Activated CD4-positive, CD25-positive, alpha-beta regulatory T cell (primary cell): ENCODE results near the gene RCBTB1.

Source experiments
- DNase-seq, 4 experiments: peaks; one replicate each; lab custom pipeline; 2025; lab: John Stamatoyannopoulos, UW

RCBTB1 gene

DNA sequence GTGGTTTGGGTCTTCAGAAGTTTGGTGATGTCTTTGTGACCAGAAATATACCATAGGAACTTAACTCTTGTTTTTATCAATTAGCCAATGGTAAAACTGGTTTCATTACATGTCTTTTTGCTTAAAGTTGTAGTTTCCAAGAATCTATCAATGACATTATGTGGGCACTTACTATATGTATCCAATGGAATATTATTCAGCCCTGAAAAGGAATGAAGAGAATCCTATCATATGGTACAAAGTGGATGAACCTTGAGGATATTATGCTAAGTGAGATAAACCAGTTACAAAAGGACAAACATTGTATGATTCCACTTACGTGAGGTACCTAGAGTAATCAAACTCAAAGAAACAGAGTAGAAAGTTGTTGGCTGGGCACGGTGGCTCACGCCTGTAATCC is 26.4 kb downstream of the RCBTB1 start:
- no peak for DNase-seq

DNA sequence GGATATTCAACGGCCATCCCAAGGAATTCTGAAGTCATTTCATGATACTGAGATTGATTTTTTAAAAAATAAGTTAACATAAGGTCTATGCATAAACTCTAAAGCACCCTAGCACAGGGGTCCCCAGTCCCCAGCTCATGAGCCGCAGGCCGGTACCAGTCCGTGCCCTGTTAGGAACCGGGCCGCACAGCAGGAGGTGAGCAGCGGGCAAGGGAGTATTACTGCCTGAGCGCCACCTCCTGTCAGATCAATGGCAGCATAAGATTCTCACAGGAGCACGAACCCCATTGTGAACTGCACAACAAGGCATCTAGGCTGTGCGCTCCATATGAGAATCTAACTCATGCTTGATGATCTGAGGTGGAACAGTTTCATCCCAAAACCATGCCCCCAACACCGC is 31.0 kb downstream of the RCBTB1 start:
- no peak for DNase-seq

DNA sequence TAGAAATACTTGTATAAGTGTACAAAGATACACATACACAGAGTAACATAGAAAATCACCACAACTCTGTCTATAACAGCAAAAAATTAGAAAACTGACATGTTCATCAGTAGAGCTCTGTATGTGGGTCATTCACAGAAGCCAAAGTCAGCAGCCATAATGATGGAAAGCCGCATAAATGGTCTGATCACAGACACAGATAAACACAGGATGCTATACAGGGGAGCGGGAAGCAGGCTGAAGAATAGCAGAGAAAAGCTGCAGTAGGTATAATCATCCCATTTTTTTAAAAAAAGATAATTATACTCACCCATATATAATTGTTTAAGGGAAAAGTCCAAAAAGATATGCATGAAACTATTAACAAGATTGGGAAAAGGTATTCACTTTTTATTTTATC is 31.5 kb downstream of the RCBTB1 start:
- DNase-seq: no peak

DNA sequence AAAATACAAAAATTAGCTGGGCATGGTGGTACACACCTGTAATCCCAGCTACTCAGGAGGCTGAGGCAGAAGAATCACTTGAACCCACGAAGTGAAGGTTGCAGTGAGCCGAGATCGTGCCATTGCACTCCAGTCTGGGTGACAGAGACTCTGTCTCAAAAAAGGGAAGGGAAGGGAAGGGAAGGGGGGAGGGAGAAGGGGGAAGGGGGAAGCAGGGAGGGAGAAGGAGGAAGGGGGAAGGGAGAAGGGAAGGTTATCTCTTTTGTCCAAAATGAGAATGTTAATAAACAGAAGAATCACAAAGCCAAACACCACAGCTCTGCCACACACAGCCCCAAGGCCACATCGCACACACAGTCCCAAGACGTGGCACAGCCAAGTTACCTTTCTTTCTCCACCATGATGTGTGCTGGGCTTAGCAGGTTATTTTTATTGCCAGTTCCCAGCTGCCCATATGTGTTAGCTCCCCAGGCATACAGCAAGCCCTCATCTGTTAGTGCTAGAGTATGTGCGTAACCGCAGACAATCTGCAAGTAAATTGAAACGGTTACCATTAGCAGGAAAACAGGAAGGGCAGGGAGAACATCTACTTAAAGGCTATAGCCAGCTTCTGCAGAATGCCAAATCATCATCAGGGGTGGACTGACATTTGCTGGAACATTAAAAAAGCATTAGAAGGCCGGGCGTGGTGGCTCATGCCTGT is 34.3 kb downstream of the RCBTB1 start:
- DNase-seq: no peak

DNA sequence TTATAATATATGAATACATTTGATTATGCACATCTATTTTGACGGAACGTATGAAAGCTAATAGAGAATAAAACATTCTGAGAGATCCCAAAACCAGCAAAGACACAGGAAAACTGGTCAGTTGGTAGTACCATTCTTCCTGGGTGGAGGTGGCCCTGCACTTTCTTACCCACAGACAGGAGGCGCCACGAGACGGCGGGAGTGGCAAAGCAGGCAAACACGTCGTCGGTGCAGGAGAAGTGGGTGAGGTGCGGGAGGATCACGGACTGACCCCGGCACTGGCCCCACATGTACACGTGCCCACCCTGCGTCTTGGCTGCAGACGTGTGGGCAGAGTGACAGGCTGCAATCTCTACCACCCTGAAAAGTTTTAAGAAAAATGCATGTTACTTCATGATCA is 36.1 kb downstream of the RCBTB1 start:
- no peak for DNase-seq

DNA sequence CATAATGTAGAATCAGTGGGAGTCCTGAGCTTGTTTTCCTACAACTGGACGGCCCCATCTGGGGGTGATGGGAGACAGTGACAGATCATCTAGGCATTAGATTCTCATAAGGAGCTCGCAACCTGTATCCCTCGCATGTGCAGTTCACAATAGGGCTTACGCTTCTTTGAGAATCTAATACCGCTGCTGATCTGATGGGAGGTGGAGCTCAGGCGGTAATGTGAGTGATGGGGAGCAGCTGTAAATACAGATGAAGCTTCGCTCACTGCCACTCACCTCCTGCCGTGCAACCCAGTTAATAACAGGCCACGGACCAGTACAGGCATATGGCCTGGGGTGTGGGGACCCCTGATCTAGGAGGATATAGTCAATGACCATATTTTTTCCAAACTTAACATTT is 38.8 kb downstream of the RCBTB1 start:
- no peak for DNase-seq

DNA sequence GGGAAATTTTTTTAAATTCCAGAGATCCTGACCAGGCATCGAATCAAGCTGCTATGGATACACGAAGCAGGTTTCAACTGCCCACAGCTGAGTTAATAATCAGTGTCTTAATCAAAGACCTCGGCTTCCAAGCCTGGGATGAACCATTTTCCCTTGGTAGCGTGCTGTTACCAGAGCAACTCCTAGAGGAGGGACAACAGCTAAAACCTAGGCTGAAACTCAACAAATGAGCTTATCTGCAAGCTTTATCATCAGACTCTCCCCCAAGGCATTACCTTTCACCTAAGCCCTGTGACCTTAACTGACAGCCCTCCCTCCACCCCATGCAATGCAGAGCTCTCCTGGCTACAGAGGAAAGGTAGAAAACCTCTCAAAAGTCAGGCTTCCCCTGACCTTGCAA is 39.7 kb downstream of the RCBTB1 start:
- DNase-seq: no peak

DNA sequence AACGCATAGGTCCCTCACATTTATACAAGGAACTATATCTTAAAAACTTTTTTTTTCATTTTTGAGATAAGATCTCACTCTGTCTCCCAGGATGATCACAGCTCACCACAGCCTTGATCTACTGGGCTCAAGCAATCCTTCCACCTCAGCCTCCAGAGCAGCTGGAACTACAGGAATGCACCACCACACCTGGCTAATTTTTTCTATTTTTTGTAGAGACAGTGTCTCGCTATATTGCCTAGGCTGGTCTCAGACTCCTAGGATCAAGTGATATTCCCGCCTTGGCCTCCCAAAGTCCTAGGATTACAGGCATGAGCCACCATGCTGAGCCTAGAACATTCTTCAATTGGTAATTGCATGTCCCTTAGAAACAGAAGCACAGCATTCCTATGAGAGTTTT is 41.7 kb downstream of the RCBTB1 start:
- no peak for DNase-seq

DNA sequence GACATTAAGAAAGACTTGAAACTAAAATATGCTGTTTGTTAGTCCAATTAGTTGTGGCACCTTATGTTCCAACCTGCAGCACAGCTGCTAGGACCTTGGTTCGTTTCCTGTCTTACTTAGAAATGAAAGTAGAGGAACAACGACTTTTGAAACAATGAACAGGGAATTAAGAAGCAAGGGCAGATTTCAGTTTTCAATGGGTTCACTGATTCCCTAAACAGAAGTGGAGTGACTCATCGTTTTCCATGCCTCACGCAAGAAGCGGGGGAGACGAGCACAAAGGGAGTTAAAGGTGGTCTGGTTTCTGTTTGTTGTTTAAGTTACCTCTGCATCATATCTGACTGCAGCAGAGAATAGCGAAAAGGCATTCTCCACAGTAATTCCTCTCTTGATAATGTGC is 44.8 kb downstream of the RCBTB1 start:
- DNase-seq: no peak

DNA sequence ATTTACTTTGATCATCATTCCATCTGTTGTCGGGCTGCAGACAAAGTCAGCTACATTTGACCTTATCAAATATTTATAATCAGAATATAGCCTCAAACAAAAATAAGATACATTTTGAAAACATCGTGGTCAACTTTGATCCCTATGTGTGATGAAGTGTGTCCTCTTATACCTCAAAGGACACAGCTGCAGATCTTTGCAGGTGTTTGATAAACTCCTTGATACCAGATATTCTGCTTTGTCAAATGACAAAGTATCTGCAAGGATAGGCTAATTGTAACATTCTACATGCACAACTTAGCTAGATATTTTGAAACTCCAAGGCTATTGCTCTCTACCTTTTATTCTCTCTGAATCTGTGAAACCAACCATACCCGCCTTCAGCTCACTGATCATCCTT is 45.6 kb downstream of the RCBTB1 start:
- DNase-seq: no peak

DNA sequence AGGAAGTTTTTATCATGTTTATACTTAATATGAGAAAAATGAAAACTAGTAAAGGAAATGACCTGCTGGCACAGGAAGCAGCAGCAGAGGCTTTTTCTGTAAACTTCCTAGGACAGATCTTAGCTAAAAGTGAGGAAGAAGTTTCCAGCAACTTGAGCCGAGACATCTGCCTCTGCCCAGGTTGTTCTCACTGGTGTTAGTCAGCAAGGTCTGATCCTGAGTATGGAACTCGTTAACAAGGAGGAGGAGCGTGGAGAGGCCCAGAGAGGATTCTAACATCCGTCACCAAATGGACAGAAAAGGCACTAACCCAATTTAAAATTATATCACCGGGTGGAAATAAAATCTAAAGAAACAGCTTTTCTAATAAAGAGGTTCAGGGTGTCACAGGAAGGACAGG is 46.0 kb downstream of the RCBTB1 start:
- DNase-seq: no peak

DNA sequence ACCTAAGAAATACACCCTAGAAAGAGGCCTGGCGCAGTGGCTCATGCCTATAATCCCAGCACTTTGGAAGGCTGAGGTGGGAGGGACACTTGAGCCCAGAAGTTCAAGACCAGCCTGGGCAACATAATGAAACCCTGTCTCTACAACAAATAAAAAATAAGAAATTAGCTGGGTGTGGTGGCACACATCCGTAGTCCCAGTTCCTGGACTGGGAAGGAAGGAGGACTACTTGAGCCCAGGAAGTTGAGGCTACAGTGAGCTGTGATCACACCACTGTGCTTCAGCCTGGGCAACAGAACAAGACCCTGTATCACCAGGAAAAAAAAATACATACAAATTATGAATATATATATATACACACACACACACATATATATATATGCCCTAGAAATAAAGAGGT is 47.0 kb downstream of the RCBTB1 start:
- DNase-seq: no peak

DNA sequence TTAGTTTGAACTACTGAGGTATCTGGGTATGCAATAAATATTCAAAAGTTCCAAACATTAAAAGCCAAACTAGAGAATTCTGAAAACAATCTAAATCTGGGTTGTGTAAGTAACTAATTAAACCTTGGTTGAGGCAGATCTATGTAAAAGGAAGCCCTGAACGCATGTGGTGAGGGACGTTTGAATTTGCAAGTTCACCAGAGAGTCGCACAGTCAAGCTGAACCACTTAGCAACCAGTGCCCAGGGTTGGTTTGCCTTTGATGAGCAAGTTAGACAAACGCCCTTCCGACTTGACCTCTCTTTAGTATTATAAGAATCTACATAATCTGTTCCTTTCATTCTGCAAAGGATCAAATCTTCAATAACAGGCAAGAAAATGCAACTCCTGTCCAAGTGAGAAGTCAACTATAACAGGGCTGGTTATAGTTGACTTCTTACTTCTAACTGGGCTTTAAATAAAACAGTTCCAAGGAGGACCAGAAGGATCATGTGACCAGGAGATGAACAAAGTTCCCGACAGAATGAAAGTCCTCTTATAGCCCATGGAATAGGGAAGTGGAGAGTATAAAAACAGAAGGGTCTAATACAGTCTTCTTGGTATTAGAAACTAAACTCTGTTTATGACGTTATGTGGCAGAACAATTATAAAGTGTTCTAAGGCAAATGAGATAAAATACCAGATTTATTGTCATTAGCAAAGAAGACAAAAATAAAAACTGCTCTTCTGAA is 49.0 kb downstream of the RCBTB1 start:
- DNase-seq: no peak

DNA sequence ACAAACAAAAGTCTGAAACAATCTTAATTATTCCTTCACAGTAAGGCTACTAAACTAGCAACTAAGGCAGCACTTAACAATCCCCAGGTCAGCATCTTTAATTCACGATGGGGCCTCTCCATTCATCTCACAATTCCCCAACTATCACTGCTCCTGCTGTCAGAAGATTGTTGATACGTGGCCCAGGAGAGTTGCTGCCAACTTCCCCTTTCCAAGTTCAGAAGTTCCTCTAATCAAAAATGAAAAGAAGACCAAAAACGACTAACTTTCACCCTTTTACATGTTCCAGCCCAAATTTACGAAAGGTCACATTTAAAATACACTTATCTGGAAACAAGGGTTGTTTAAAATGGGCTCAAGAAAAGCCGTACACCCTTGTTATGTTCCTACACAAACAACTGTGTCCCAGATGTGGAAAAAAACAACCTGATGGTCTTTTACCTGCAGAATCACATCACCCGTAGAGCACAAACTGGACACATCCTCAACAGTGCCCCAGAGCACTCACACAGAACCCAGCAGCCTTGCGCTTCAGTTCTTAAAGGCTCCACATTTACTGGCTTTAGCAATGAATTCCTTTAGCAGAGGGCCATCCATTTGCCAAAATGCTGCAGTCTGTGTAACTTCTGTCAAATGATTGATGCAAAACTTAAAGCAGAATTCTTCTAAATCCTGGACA is 51.6 kb downstream of the RCBTB1 start:
- DNase-seq: no peak

DNA sequence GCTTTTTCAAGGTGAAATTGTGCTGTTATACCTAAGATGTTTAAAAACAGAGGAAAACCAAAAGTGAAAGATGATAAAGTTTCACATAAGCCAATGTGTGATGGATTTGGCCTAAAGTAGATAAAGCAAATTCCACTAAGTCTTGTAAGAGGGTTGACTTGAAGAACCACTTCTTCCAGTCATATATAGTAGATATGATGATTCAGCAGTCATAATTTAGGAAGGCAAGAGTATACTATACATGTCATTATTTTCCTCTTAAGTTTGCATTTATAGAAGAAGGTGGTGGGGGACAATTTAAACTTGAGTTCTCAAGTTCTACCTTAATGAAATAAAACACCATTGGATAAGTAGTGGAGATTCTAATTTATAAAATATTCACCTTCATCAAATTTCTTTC is 52.3 kb downstream of the RCBTB1 start:
- no peak for DNase-seq

DNA sequence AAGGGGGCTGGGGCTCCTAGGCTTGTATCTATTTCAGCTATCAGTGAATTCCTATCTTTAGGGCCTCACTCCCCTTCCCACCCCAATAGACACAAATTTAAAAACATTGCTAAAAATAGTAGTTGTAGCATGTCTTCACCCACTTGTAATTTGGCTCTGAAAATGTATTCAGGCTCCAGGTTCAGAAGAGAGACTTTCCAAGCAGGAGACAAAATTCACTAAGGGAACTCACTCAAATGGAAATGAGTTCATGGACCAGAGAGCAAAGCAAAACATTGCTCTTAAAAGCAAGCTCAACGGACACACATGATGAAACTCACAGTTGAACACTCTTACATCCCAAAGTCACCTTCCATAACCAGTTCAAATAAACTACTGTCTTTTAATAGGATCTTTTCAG is 52.8 kb downstream of the RCBTB1 start:
- DNase-seq: no peak

DNA sequence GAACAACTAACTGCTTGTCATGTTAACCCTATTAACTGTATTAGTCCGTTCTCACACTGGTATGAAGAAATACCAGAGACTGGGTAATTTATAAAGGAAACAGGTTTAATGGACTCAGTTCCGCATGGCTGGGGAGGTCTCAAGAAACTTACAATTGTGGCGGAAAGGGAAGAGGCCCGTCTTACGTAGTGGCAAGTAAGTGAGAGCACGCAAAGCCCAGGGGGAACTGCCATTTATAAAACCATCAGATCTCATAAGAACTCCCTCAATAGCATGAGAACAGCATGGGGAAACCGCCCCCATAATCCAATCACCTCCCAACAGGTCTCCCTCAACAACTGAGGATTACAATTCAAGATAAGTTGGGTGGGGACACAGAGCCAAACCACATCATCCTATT is 54.9 kb downstream of the RCBTB1 start:
- DNase-seq: no peak

DNA sequence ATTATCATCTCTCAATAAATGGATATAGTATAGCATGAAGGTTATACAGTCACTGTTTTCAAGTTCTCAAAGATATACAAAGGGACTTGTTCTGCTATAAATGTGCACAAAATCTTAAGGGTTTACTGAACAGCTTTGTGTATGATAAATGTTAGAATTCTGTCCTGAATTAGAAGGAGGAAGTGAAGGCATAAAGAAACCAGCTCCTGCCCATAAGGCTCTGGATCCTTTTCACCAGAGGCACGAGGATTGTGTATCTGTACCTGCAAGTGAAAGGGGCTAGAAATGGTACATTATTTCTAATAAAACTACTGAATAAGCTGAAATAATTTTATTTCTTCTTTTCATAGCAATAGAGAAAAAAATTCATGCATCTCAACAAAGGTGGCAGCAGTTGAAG is 57.2 kb downstream of the RCBTB1 start:
- DNase-seq: no peak

DNA sequence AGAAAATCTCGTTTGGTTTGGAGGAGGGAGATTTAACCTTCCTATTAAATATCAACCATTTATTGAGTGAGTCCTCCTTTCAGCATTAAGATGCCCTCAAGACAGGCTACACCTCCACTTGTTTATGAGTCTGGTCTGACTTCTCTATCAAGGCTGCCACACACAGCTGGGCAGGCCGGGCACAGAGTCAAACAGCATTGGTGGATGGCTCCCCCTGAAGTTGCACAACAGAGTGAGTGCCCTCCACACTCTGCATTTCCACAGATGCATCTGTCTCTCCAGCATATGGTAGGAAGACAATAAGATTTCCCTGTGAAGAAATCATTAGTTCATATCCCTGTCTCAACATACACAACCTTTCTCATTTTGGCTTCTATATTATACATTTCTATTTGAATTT is 58.2 kb downstream of the RCBTB1 start:
- DNase-seq: no peak

DNA sequence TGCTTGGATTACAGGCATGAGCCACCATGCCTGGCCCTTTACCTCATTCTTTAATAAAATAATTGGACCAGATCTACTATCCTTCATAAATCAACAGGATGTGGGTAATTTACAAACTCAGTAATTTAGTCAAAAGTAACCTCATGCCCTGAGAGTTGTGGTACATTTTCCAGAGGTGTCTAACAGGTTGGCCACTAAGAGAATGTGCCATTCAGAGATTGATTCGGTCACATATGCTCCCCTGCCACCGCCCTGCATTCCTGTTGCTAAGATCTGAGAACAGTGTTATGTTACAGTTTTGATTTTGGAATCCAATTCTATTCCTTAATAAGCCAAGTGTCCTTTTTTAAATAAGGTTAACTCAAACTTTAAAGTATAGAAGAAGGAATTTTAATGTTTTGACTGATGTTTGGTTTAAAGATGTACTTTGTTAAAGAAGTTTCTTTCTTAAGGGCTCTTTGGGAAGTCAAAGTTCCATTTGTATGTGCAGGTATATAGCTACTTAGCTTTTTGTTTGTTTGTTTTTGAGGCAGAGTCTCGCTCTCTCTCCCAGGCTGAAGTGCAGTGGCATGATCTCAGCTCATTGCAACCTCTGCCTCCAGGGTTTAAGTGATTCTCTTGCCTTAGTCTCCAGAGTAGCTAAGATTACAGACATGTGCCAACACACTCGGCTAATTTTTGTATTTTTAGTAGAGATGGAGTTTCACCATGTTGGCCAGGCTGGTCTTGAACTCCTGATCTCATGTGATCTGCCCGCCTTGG is 60.4 kb downstream of the RCBTB1 start:
- DNase-seq: no peak

DNA sequence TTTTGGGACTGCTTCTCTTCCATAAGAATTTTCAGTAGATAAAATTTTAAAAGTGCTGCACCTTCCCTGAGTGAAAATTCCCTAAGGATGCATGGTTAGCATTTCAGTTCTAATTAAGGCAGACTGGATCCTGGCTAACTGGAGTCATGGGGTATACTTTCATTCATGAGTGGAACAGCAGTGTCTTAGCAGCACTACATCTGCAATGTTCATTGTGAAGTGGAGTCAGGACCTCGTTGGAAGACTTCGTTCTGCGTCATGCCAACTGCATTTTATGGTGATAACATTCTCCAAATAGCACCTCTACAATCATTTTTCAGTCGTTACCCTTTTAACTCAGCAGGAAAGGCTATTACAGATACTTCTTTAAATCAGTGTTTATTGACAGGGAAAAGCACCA is 64.1 kb downstream of the RCBTB1 start:
- DNase-seq: no peak

DNA sequence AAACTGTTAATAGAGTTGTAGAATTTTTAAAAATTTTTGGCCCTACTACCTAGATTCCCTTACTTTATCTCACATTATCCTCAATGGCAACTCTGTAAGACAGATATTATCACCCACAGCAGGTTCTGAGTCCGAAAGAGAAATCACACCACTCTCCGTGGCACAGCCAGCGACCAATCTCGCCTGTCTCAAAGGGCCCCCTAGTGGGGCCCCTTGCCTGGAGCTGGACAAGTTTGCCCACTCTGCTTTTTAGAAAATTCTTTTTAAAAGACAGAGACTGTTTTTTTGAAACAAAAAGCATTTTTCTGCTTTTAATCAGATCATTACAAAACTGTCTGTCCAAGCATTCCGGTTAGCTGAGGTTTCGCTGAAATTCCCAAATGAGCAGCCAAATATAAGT is 67.9 kb downstream of the RCBTB1 start:
- no peak for DNase-seq

DNA sequence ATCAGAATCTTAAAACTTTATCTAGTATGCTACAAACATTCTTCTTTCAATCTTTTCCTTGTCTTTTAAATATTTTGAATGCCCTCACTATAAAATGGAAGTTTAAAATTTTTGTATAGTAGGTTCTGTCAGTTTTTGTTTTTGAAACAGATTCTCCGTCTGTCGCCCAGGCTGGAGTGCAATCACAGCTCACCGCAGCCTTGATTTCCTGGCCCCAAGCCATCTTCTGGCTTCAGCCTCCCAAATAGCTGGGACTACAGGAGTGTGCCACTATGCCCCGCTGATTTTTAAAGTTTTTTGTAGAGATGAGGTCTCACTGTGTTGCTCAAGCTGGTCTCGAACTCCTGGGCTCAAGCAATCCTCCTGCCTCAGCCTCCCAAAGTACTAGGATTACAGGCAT is 68.9 kb downstream of the RCBTB1 start:
- no peak for DNase-seq
